Stimulated activated effector memory CD8-positive, alpha-beta T cell treated with anti-CD3 and anti-CD28 coated beads, Interleukin-12 subunit alpha, Interleukin-12 subunit beta, amount 100 ng/mL, for 72 hours (primary cell): Measurements from ENCODE around the gene ANO5.
A peak's percentile ranks its signal among the peaks of the same experiment; 100 is the strongest.

Source experiments
- ATAC-seq: fragments of 150-1000 bp; cut with Tn5 transposase; 2 replicates; pipeline ENCODE4 v1.10.0; 2021
- DNase-seq, 2 donors: peaks; one replicate each; pipeline ENCODE4 v3.0.0; 2021 to 2022; ENCODE audit warnings: low spot score in 2 of 2
- H3K27ac Mint-ChIP-seq: one replicate; pipeline ENCODE4 v1.8.0; 2022; ENCODE audit warnings: mild to moderate bottlenecking, mixed read lengths
- H3K36me3 Mint-ChIP-seq: one replicate; pipeline ENCODE4 v1.8.0; 2022; ENCODE audit warnings: mild to moderate bottlenecking, mixed read lengths
- H3K4me1 Mint-ChIP-seq: one replicate; pipeline ENCODE4 v1.8.0; 2022; ENCODE audit warnings: mixed read lengths
- H3K4me3 Mint-ChIP-seq: one replicate; pipeline ENCODE4 v1.8.0; 2022; ENCODE audit warnings: mild to moderate bottlenecking, mixed read lengths
- H3K9me3 Mint-ChIP-seq: one replicate; pipeline ENCODE4 v1.8.0; 2022; ENCODE audit warnings: mixed read lengths

Gene ANO5, protein sequence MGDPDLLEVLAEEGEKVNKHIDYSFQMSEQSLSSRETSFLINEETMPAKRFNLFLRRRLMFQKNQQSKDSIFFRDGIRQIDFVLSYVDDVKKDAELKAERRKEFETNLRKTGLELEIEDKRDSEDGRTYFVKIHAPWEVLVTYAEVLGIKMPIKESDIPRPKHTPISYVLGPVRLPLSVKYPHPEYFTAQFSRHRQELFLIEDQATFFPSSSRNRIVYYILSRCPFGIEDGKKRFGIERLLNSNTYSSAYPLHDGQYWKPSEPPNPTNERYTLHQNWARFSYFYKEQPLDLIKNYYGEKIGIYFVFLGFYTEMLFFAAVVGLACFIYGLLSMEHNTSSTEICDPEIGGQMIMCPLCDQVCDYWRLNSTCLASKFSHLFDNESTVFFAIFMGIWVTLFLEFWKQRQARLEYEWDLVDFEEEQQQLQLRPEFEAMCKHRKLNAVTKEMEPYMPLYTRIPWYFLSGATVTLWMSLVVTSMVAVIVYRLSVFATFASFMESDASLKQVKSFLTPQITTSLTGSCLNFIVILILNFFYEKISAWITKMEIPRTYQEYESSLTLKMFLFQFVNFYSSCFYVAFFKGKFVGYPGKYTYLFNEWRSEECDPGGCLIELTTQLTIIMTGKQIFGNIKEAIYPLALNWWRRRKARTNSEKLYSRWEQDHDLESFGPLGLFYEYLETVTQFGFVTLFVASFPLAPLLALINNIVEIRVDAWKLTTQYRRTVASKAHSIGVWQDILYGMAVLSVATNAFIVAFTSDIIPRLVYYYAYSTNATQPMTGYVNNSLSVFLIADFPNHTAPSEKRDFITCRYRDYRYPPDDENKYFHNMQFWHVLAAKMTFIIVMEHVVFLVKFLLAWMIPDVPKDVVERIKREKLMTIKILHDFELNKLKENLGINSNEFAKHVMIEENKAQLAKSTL

DNA sequence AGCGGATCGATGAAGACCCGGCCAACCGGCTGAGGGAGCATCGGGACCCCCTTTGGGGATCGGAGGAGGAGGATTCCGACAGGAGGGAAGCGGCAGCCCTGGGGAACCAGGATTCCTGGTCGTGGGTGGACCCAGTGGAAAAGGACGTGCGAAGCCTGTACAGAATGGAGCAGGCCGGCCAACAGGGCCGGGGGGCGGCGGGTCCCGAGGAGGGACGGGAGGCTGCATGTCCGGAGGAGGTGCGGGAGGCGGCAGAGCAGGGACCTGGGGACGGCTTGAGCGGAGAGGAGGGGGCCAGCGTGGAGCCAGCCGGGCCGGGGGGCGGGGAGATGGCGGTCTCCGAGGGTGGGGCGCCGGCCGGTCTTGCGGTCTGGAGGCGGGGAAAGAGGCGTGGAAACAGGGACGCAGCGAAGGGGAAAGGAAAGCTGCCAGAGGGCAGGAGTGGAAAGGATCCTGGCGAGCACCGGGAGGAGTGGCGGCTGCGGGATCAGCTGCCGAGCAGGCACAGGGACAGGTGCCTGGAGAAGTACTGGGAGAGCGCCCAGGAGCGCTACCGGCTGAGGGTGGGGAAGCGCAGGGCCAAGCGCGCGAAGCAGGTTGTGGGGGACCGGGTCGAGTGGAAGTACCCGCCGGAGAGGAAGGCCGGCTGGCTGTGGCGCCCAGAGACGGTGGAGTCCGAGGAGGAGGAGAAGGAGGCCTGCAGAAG lies at the start of gene ANO5:
ANO5 (plus strand) TSS at position 444 of the 706 bp plus-strand sequence. CDS start 408 bp downstream, outside the sequence.
- H3K27ac Mint-ChIP-seq, result no peak within 1 kb of the TSS
- H3K9me3 Mint-ChIP-seq, result peaks cover 12% of the 10 kb centered on the region
- DNase-seq (no peak), ATAC-seq (peak; percentile 48)
- H3K36me3 Mint-ChIP-seq, result no peaks in the 10 kb centered on the region
- peaks cover 5% of the 10 kb centered on the region for H3K4me1 Mint-ChIP-seq
- H3K4me3 Mint-ChIP-seq, result peak within 1 kb of the TSS; percentile 37

DNA sequence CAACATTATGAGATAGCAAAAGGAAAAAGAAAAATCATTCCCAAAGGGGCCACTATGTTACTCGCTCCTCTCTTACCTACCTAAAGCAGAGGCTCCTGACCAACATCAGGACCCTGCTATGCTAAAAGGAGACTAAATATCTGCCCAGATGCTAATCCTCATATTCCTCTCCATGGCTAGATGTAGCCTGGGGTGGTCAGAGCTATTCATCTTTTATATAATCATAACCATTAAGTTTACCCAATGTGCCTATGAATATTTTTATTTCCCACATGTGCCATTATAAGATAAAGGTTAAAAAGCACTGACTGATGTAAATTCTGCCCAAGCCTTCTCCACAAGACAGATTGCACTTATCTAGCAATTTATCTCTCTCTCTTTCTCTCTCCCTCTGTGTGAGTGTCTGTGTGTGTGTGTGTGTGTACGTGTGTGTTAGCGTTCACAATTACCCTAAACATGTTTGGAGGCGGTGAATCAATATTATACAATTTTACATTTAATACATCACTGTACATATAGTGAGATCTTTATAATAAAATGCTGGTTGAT lies 41.2 kb upstream of the ANO5 start:
- Mint-ChIP-seq H3K27ac (no peak overlapping the region), H3K9me3 (peaks cover 10% of the 10 kb centered on the region), H3K4me1 (no peaks in the 10 kb centered on the region), H3K4me3 (no peak overlapping the region), H3K36me3 (no peaks in the 10 kb centered on the region)
- no peak for DNase-seq
- ATAC-seq, result no peak

DNA sequence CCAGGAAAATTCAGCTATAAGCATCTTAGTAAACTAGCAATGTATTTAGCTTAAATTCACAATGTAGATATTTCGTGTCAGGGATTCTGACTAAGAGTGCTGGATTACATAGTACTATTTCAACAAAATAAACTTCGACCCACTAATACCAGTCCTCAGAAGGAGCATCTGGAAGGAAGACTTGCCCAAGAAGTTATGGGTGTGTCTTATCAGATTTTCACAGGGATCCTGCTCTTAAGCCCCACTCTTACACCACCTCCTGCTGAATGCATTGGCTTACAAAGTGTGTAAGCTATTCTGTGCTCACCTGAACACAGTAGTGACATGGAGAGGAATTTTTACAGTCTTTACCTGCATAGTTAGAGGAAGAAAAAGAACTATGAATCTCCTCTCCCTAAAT lies 35.4 kb upstream of the ANO5 start:
- DNase-seq, result no peak
- no peaks in the 10 kb centered on the region for H3K4me1 Mint-ChIP-seq
- no peaks in the 10 kb centered on the region for H3K36me3 Mint-ChIP-seq
- no peak overlapping the region for H3K27ac Mint-ChIP-seq
- H3K9me3 Mint-ChIP-seq, result no peaks in the 10 kb centered on the region
- no peak overlapping the region for H3K4me3 Mint-ChIP-seq
- ATAC-seq, result no peak

DNA sequence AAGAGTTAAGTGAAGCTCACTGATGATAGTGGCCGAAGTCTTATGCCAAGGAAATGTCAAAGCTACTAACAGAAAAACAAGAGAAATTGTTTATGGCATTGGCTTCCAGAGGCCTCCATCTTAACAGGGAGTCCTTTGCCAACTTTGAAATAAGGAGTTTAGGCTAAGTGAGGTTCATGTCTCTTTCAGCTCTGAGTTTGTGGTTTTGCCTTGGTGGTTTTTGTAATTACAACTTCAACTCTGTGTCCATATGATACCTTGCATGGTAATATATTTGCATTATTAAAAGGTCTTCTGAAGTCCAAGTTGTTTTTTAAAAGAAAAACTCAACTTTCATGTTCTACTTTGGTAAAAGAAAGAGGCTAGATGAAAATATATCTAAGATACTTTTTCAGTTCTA lies 31.4 kb upstream of the ANO5 start:
- Mint-ChIP-seq H3K36me3 (no peaks in the 10 kb centered on the region), H3K27ac (no peak overlapping the region), H3K9me3 (no peaks in the 10 kb centered on the region), H3K4me3 (no peak overlapping the region), H3K4me1 (no peaks in the 10 kb centered on the region)
- ATAC-seq, result no peak
- DNase-seq, result no peak

DNA sequence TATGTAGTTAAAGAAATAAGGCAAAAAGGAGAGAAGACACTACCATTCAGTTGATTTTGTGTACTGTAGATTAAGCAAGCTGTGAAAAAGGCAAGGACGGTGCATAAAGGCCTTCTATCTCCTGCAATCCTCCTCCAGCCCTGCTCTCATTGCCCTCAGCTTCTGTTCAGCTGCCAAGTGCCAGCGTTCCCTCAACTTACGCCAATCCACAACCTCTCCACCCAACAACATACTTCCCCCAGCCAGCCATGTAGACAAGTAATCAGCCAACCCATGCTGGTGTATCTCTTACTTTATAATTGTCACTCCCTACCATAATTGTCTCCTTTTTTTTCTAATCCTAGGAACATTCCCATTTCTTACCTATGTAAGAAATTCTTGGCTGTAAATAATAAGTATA lies 30.1 kb upstream of the ANO5 start:
- Mint-ChIP-seq H3K27ac (no peak overlapping the region), H3K36me3 (no peaks in the 10 kb centered on the region), H3K4me1 (no peaks in the 10 kb centered on the region)

DNA sequence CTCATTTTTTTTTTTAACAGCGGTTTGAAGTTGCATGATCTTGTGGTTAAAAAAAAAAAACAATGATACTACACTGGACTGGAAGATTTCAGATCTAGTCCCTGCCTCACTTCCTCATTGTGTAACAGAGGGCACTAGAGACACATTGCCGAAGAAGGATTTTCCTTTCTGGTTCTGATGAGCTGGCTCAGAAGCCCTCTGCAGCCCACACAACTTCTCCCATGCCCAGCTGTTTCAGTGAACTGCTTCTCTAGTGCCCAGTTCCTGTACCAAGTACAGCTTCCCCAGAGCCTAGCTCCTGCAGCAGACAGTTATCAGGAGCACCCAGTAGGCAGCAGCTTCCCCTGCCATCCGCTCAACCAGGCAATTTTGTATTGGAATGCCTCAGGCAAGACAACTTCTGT lies 29.5 kb upstream of the ANO5 start:
- Mint-ChIP-seq H3K9me3 (no peaks in the 10 kb centered on the region), H3K4me1 (no peaks in the 10 kb centered on the region), H3K4me3 (no peak overlapping the region), H3K27ac (no peak overlapping the region), H3K36me3 (no peaks in the 10 kb centered on the region)
- ATAC-seq (no peak), DNase-seq (no peak)

More for the DNA sequence above, 30.1 kb upstream of the ANO5 start:
- no peaks in the 10 kb centered on the region for H3K9me3 Mint-ChIP-seq
- ATAC-seq (no peak), DNase-seq (no peak)
- no peak overlapping the region for H3K4me3 Mint-ChIP-seq

DNA sequence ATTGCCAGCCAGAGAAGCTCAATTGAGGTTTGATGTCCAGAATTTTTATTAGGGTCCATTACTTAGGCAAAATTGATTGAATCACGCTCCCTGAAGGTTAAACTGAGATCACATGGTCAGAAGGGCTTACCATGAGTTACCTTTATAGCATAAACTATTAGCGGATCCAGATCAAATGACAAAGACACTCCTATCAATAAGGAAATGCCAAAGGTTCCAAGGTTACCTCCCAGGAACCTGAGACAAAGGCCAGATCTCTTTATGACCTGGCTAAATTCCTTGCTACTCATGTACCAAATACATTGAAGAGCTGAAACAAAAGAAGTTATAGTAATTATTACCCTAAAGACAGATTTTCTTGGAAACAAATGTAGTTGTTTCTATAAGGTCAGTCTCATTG lies 27.8 kb upstream of the ANO5 start:
- Mint-ChIP-seq H3K9me3 (no peaks in the 10 kb centered on the region), H3K4me1 (no peaks in the 10 kb centered on the region), H3K36me3 (no peaks in the 10 kb centered on the region), H3K4me3 (no peak overlapping the region), H3K27ac (no peak overlapping the region)
- no peak for DNase-seq
- no peak for ATAC-seq

DNA sequence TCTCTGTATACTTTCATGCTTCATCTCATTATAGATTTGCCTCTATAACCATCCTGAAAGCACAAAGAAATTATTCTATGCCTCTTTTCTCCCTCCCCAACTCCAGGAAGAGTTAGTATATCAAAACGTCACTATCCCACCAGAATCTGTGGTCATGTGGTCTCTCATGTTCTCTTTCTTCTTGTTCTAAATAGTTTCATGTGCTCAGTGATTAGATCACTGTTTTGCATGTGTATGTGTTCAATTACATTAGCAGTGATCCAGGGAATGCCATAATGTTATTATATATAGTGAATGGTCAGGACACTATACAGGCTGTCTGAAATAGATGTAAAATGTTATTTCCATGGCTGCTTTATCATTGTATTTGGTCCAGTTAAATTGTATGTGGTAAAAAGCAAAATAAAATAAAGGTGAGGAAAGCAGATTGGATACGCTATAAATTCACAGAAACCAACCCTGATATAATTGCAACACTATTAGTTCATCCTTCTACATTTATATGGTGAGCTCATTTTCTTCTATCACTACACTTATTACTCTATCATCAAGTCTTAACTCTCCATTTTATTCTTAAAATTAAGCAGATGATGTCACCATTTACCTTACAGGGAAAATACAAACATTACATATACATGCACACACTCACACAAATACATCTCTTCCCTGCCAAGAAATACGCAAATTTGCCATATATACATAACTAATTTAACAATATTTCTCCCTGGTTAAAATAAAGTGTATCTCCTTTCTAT lies 26.9 kb upstream of the ANO5 start:
- no peaks in the 10 kb centered on the region for H3K4me1 Mint-ChIP-seq
- no peak for ATAC-seq
- no peak for DNase-seq
- H3K4me3 Mint-ChIP-seq, result no peak overlapping the region
- no peak overlapping the region for H3K27ac Mint-ChIP-seq
- H3K36me3 Mint-ChIP-seq, result no peaks in the 10 kb centered on the region
- no peaks in the 10 kb centered on the region for H3K9me3 Mint-ChIP-seq

DNA sequence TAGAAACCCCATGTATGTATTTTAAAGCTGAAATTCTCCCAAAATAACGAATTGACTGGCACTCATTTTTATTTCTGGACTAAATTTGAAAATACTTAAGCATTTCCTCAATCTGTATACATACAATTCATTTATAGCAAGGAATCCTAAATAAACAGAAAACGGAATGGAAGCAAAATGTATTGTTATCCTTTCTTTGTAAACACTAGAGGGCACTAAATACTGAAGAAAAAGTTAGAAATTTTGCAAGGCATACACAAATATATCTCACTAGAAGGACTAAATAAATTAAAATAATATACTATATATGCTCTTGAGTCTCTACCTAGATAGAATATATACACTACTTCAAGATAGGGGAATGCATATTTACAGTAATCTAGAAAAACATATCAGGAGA lies 23.1 kb upstream of the ANO5 start:
- Mint-ChIP-seq H3K27ac (no peak overlapping the region), H3K9me3 (no peaks in the 10 kb centered on the region), H3K36me3 (no peaks in the 10 kb centered on the region), H3K4me3 (no peak overlapping the region), H3K4me1 (no peaks in the 10 kb centered on the region)
- no peak for ATAC-seq
- no peak for DNase-seq

DNA sequence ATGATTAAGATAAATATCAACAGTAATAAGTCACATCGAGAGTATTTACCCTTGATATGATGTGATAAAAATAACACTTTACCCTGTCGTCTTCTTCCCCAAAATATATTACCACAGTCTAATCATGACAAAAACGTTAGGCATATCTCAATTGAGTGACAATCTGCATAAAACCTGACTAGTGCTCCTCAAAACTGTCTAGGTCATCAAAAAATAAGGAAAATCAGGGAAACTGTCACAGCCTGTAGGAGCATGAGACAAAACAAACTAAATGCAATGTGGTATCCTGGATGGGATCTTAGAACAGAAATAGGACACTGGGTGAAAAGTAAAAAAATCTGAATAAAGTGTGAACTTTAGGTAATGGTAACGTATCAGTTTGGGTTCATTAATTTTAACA lies 19.4 kb upstream of the ANO5 start:
- DNase-seq (no peak), ATAC-seq (no peak)
- peaks cover under 1% of the 10 kb centered on the region for H3K9me3 Mint-ChIP-seq

DNA sequence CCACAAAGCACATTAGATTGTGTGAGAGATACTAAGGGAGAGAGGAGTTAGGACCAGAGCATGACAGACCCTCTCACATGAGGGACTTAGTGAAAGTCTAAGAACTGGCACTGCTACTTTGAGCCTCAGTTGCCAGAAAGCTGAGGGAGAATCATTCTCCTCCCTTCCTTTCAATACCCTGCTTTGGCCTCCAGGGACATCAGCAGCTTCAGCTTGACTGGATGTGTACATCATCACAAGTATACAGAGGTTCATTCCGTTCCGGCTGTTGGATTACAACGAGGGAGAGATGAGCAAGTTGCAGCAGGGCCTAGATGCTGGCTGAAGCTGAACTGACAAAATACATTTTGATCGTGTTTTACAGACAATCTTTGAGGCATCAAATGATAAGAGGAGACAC lies 15.7 kb upstream of the ANO5 start:
- H3K36me3 Mint-ChIP-seq, result no peaks in the 10 kb centered on the region
- no peaks in the 10 kb centered on the region for H3K4me1 Mint-ChIP-seq
- no peak for ATAC-seq
- no peak overlapping the region for H3K4me3 Mint-ChIP-seq
- H3K9me3 Mint-ChIP-seq, result peaks cover 2% of the 10 kb centered on the region
- DNase-seq, result no peak
- H3K27ac Mint-ChIP-seq, result no peak overlapping the region

More for the DNA sequence above, 19.4 kb upstream of the ANO5 start:
- H3K36me3 Mint-ChIP-seq, result no peaks in the 10 kb centered on the region
- no peak overlapping the region for H3K27ac Mint-ChIP-seq
- H3K4me1 Mint-ChIP-seq, result no peaks in the 10 kb centered on the region
- no peak overlapping the region for H3K4me3 Mint-ChIP-seq

DNA sequence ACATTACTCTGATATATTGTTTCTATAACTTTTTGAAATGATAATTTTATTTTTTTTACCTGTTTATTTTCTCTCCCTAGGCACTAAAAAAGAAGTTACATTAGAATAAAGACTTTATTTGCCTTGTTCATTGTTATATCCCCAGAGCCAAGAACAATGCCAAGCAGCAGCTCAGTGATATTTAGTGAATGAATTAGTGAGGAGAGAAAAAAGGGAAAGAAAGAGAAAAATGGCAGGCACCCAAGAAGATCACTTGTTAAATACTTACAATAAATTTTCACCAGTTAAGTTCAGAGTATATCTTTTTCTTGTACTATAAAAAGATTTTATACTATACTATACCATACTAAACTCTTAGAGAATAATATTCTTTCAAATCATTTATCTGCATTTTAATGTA lies 13.3 kb upstream of the ANO5 start:
- DNase-seq (no peak), ATAC-seq (no peak)
- Mint-ChIP-seq H3K36me3 (no peaks in the 10 kb centered on the region), H3K27ac (no peak overlapping the region), H3K9me3 (peaks cover 2% of the 10 kb centered on the region), H3K4me3 (no peak overlapping the region), H3K4me1 (no peaks in the 10 kb centered on the region)

DNA sequence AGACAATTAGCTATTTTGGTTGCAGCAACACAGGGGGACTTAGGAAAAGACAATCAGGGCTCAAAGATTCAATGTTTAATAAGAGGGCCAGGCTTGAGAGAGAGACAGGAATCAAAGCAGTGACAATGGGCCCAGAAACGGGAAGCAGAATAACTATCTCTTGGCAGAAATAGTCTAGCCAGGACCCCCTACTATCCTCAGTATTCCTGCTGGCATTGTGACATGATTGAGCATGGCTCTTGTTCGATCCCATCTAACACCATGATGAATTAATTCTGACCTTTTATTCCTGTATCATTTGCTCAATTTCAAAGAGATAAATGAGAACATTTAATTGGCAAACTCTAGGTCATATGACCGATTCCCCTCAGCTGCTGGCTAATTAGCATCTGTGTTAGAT lies 12.8 kb upstream of the ANO5 start:
- ATAC-seq (no peak), DNase-seq (no peak)
- H3K9me3 Mint-ChIP-seq, result peaks cover 2% of the 10 kb centered on the region
- no peaks in the 10 kb centered on the region for H3K36me3 Mint-ChIP-seq
- no peaks in the 10 kb centered on the region for H3K4me1 Mint-ChIP-seq
- H3K4me3 Mint-ChIP-seq, result no peak overlapping the region
- no peak overlapping the region for H3K27ac Mint-ChIP-seq

DNA sequence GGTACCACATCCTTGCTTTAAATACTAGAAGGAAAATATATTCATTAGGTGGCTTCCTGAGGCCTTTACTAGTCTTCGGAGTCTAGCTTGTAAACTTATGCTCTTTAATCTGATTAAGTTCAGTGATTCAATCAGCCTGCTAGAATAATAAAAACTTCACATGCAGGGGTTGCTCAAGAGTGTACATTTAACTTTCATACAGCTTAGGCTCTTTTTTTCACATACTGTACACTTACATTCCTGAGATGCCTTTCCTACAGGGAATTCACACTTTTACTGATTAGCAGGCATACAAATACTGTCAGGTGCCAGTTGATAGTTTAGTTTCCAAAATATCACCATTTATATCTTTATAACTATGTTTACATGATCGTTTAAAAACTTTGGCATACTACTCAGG lies 3.2 kb upstream of the ANO5 start:
- Mint-ChIP-seq H3K27ac (no peak overlapping the region), H3K4me1 (peaks cover 5% of the 10 kb centered on the region), H3K36me3 (no peaks in the 10 kb centered on the region), H3K9me3 (peaks cover 14% of the 10 kb centered on the region), H3K4me3 (no peak overlapping the region)
- DNase-seq, result no peak
- ATAC-seq, result no peak
